GM23248 (cell line): ENCODE data around the gene SAMD8. TPM values are rescaled to one million over a fixed set of nuclear protein-coding genes. Genes with fewer than 3 reads are reported as not detected.
"Not testable (repeated sequence)": the region's sequence is repeated elsewhere in the genome, so short reads cannot be mapped to it uniquely, and the experiment has no call there.

Source experiments
- DNase-seq: peaks from one replicate; pipeline ENCODE4 v3.0.0-alpha.2; 2015
- H2AFZ ChIP-seq: fragments of 200-600 bp; sonication (generic); 2 replicates; pipeline ENCODE4 v1.6.1; 2016; ENCODE audit warnings: antibody characterized with exemption
- H3F3A ChIP-seq: fragments of 200-600 bp; sonication (generic); 2 replicates; pipeline ENCODE4 v1.6.1; 2016; ENCODE audit warnings: mild to moderate bottlenecking, antibody characterized with exemption, mixed run types; ENCODE audit not compliant: insufficient read depth
- H3K27ac ChIP-seq: fragments of 200-600 bp; sonication (generic); 2 replicates; pipeline ENCODE4 v1.5.1; 2016; ENCODE audit warnings: mild to moderate bottlenecking
- H3K27me3 ChIP-seq: fragments of 200-600 bp; sonication (generic); replicated peaks from 2 replicates; pipeline ENCODE4 v1.6.1; 2016; ENCODE audit warnings: mild to moderate bottlenecking; ENCODE audit not compliant: insufficient read depth
- H3K36me3 ChIP-seq: fragments of 200-600 bp; sonication (generic); 2 replicates; pipeline ENCODE4 v1.6.1; 2016; ENCODE audit warnings: low read depth, mild to moderate bottlenecking
- H3K4me1 ChIP-seq: fragments of 200-600 bp; sonication (generic); 2 replicates; pipeline ENCODE4 v1.6.1; 2016; ENCODE audit warnings: mild to moderate bottlenecking; ENCODE audit not compliant: insufficient read depth
- H3K4me2 ChIP-seq: fragments of 200-600 bp; sonication (generic); one replicate; pipeline ENCODE4 v1.6.1; 2016; ENCODE audit warnings: mild to moderate bottlenecking; ENCODE audit not compliant: unreplicated experiment
- H3K4me3 ChIP-seq: fragments of 200-600 bp; sonication (generic); 2 replicates; pipeline ENCODE4 v1.5.1; 2016; ENCODE audit warnings: mild to moderate bottlenecking
- H3K79me2 ChIP-seq: fragments of 200-600 bp; sonication (generic); 2 replicates; pipeline ENCODE4 v1.6.1; 2016; ENCODE audit warnings: mild to moderate bottlenecking; ENCODE audit not compliant: insufficient read depth
- H3K9ac ChIP-seq: fragments of 200-600 bp; sonication (generic); 2 replicates; pipeline ENCODE4 v1.6.1; 2016; ENCODE audit warnings: mild to moderate bottlenecking
- H3K9me2 ChIP-seq: fragments of 200-600 bp; sonication (generic); 2 replicates; pipeline ENCODE4 v1.6.1; 2016; ENCODE audit warnings: mixed run types, mild to moderate bottlenecking, moderate library complexity; ENCODE audit not compliant: insufficient read depth
- H3K9me3 ChIP-seq: fragments of 200-600 bp; sonication (generic); one replicate; pipeline ENCODE4 v1.6.1; 2017; ENCODE audit warnings: low read depth
- H4K20me1 ChIP-seq: fragments of 200-600 bp; sonication (generic); 2 replicates; pipeline ENCODE4 v1.6.0; 2016; ENCODE audit not compliant: insufficient read depth
- EZH2 ChIP-seq: fragments of 200-600 bp; sonication (generic); IDR thresholded peaks from 2 replicates; pipeline ENCODE4 v1.6.1; 2018; ENCODE audit warnings: antibody characterized with exemption, mild to moderate bottlenecking; ENCODE audit not compliant: insufficient read depth, poor library complexity, severe bottlenecking
- EZH2phosphoT487 ChIP-seq: fragments of 200-600 bp; sonication (generic); IDR thresholded peaks from 2 replicates; pipeline ENCODE4 v1.6.1; 2018; ENCODE audit warnings: antibody characterized with exemption, moderate library complexity, mild to moderate bottlenecking, low read depth; ENCODE audit not compliant: insufficient read depth
- WGBS, 2 experiments: methylation state at CpG; one replicate each; pipeline ENCODE4 v1.1.6; 2015 to 2017; ENCODE audit warnings: low lambda C conversion rate in 2 of 2, low coverage in 1 of 2; ENCODE audit errors: missing lambda C conversion rate in 2 of 2; 5-methylcytosine and 5-hydroxymethylcytosine counted together
- in situ Hi-C: fragments of 300-500 bp; cut with MboI; formaldehyde crosslinking; loops from 2 replicates; pipeline ENCODE4 v1.15.0; 2020
- polyA plus RNA-seq: library from polyadenylated mRNA; unstranded; fragments of >200 nt; fragmentation: Nextera tagmentation; extraction: Ambion mirVana; gene quantifications from 2 replicates; pipeline ENCODE4 v1.2.1, GENCODE V29; 2016
- total RNA-seq: library from RNA; depleted of rRNA; stranded (reverse); fragments of >200 nt; shearing (Covaris generic); gene quantifications from 2 replicates; pipeline ENCODE4 v1.2.3, GENCODE V29; 2014

SAMD8 gene
- total and polyA plus RNA-seq, 2 experiments from 2014 or later, result 16.9 to 30.5 TPM

DNA sequence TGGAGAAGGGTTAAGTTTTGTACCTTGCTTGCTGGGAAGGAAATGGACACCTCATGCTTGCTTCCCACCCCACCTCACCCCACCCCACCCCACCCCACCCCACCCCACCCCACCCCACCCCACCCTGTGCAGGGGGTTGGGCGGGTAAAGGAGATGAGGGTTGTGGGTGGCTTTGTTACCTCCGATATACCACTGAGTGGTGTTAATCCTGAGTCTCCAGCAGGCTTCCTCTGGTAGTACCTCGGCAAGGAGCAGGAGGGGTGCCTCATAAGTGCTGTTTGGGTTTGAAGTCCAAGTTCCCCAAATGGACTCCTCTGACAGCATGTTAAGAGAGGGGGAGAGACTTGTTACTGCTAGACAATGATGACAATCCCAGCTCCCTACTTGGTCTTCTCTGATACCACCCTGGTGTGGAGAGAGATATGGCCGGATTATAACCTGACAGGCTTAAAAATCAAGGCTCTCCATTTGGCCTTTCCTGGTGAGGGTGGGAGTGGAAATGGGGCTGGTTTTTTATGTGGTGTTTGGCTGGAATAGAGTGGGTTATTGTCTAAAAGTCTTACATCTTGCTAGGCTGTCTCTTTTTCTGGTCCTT is 11.7 kb downstream of the SAMD8 start:
- Histone ChIP-seq H3F3A (peaks cover 15% of the 10 kb centered on the region), H3K9me2 (no peaks in the 10 kb centered on the region), H3K4me1 (peaks cover 7% of the 10 kb centered on the region; the same call in 1 of the 2 replicates), H3K27ac (no peak overlapping the region), H4K20me1 (peaks cover 8% of the 10 kb centered on the region; the same call in 1 of the 2 replicates), H3K79me2 (peaks cover 99% of the 10 kb centered on the region), H3K4me3 (no peak overlapping the region), H3K9ac (no peak overlapping the region), H2AFZ (no peak overlapping the region), H3K27me3 (no peaks in the 10 kb centered on the region), H3K9me3 (no peaks in the 10 kb centered on the region), H3K4me2 (no peak overlapping the region), H3K36me3 (peaks cover 5% of the 10 kb centered on the region; the same call in 1 of the 2 replicates)
- 89 to 94% methylated on average over 4 of the region's 4 CpGs for WGBS, 2 experiments
- no peak for DNase-seq
- in situ Hi-C loops, result no loop called here
- TF ChIP-seq EZH2phosphoT487 (no peak), EZH2 (no peak)

DNA sequence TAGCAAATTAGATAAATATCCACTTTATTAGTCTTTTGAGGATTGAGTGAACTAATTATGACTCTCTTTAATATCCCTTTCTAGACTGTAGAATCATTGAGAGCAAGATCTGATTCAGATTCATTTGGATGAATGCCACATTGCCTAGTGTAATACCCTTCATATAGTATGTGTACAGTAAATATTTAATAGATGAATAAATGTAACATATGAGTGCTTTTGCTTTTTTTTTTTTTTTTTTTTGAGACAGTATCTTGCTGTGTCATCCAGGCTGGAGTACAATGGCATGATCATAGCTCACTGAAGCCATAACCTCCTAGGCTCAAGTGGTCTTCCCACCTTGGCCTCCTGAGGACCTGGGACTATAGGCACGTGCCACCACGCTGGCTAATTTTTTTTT is 14.8 kb downstream of the SAMD8 start:
- Histone ChIP-seq H3K9me2 (no peaks in the 10 kb centered on the region), H3K4me2 (no peak overlapping the region), H3K9ac (no peak overlapping the region), H3K27me3 (no peaks in the 10 kb centered on the region), H3K4me1 (no peaks in the 10 kb centered on the region), H3K9me3 (no peaks in the 10 kb centered on the region), H2AFZ (no peak overlapping the region), H3K36me3 (peaks cover 5% of the 10 kb centered on the region; the same call in 1 of the 2 replicates), H3K27ac (no peak overlapping the region), H3K4me3 (no peak overlapping the region), H3F3A (no peaks in the 10 kb centered on the region), H3K79me2 (peaks cover 99% of the 10 kb centered on the region), H4K20me1 (peaks cover 2% of the 10 kb centered on the region; the same call in 1 of the 2 replicates)
- in situ Hi-C loops, result no loop called here
- peak; percentile 24 for DNase-seq
- no peak for TF ChIP-seq EZH2phosphoT487
- TF ChIP-seq EZH2, result no peak
- 97 to 98% methylated on average over 2 of the region's 2 CpGs for WGBS, 2 experiments

DNA sequence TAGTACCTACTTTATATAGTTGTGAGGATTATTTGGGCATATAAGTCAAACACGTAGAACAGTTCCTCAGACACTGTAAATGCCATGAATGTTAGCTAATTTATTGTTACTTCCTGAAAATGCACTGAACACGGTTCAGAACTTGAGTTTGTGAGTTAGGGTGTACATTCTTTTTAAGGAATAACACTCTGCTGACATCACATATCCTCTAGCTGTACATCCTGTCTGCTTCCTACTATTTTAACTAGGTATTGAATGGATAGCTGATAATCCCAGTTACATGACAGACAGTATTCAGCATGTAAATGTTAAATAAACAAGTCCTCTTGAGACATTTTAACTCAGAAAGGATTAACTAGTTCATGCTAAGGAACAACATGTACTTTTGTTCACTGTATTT is 16.0 kb downstream of the SAMD8 start:
- no peak overlapping the region for H2AFZ ChIP-seq
- no peaks in the 10 kb centered on the region for H3K4me1 ChIP-seq
- H3F3A ChIP-seq, result no peaks in the 10 kb centered on the region
- no peak overlapping the region for H3K4me3 ChIP-seq
- H3K4me2 ChIP-seq, result no peak overlapping the region
- WGBS, 2 experiments, result 39 to 44% methylated on average over 2 of the region's 2 CpGs
- no peaks in the 10 kb centered on the region for H3K9me2 ChIP-seq
- peaks cover 97% of the 10 kb centered on the region for H3K79me2 ChIP-seq
- no peak overlapping the region for H3K9ac ChIP-seq
- H3K27me3 ChIP-seq, result no peaks in the 10 kb centered on the region
- H3K9me3 ChIP-seq, result no peaks in the 10 kb centered on the region
- no peaks in the 10 kb centered on the region for H4K20me1 ChIP-seq
- in situ Hi-C loops, result no loop called here
- H3K27ac ChIP-seq, result no peak overlapping the region
- TF ChIP-seq EZH2phosphoT487 (no peak), EZH2 (no peak)
- no peak for DNase-seq
- peaks cover 5% of the 10 kb centered on the region; the same call in 1 of the 2 replicates for H3K36me3 ChIP-seq

DNA sequence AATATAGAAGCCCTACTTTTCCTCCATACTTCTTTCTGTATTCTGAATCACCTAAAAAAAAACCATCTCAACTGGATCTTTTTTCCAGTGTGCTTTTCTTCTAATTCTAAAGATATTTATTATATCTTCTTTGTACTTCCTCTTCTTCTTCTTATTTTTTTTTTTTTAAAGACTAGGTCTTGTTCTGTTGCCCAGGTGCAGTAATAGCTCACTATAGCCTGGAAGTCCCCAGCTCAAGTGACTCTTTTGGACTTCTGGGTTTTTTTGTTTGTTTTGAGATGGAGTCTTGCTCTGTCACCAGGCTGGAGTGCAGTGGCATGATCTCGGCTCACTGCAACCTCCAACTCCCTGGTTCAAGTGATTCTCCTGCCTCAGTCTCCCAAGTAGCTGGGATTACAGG is 17.5 kb downstream of the SAMD8 start:
- DNase-seq, H3K9me3 ChIP-seq, H3K36me3 ChIP-seq, H3K4me2 ChIP-seq, H3K4me1 ChIP-seq, in situ Hi-C loops, H2AFZ ChIP-seq, H3K27ac ChIP-seq, H3K9ac ChIP-seq, H3K9me2 ChIP-seq, H3F3A ChIP-seq, H4K20me1 ChIP-seq, H3K27me3 ChIP-seq, H3K4me3 ChIP-seq: not testable (repeated sequence)
- WGBS, 2 experiments, result 90 to 100% methylated on average over 1 of the region's 1 CpG
- H3K79me2 ChIP-seq, result peaks cover 98% of the 10 kb centered on the region

DNA sequence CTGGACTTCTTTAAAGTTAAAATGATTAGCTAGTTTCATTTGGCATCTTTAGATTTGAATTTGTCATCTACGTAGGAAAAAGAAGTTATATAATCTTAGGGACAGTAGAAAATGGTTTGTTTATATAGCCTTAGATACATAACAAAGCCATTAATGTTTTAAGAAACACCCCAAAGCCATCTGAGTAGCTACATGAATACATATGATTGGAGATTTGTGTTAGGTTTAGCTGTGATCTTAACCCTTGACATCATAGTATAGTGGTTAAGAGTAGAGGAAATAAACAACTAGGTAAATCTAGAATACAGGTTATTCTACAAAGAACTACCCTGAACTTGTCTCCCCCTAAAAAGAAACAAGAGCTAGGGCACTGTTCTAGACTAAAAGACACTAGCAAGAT is 18.1 kb downstream of the SAMD8 start:
- in situ Hi-C loops, result no loop called here
- Histone ChIP-seq H3K27me3 (no peaks in the 10 kb centered on the region), H3K79me2 (peaks cover 98% of the 10 kb centered on the region)

DNA sequence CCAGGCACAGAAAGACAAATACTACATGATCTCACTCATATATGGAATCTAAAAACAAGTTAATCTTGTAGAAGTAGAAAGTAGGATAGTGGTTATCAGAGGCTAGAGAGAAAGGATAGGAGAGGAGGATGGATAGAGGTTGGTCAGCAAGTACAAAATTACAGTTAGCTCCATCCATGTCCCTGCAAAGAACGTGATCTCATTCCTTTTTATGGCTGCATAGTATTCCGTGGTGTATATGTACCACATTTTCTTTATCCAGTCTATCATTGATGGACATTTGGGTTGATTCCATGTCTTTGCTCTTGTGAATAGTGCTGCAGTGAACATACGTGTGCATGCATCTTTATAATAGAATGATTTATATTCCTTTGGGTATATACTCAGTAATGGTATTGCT is 22.2 kb downstream of the SAMD8 start:
- peaks cover 92% of the 10 kb centered on the region for H3K79me2 ChIP-seq

More for the DNA sequence above, 18.1 kb downstream of the SAMD8 start:
- H4K20me1 ChIP-seq, result no peaks in the 10 kb centered on the region
- no peak overlapping the region for H3K27ac ChIP-seq
- H3F3A ChIP-seq, result no peaks in the 10 kb centered on the region
- no peak overlapping the region for H3K4me2 ChIP-seq
- H3K9me3 ChIP-seq, result no peaks in the 10 kb centered on the region
- peaks cover 5% of the 10 kb centered on the region; the same call in 1 of the 2 replicates for H3K36me3 ChIP-seq
- WGBS, 2 experiments, result 25 to 41% methylated on average over 1 of the region's 1 CpG
- H3K4me3 ChIP-seq, result no peak overlapping the region
- H2AFZ ChIP-seq, result no peak overlapping the region
- H3K9me2 ChIP-seq, result no peaks in the 10 kb centered on the region
- H3K9ac ChIP-seq, result no peak overlapping the region
- DNase-seq, result no peak
- TF ChIP-seq EZH2, result no peak
- no peak for TF ChIP-seq EZH2phosphoT487
- H3K4me1 ChIP-seq, result no peaks in the 10 kb centered on the region

More for the DNA sequence above, 22.2 kb downstream of the SAMD8 start:
- H2AFZ ChIP-seq, H3K9ac ChIP-seq, H3K9me2 ChIP-seq, H3K36me3 ChIP-seq, H4K20me1 ChIP-seq, in situ Hi-C loops, H3K27me3 ChIP-seq, DNase-seq, H3K4me2 ChIP-seq, H3K4me3 ChIP-seq, H3K27ac ChIP-seq, H3K9me3 ChIP-seq: not testable (repeated sequence)
- WGBS, 2 experiments, result 96 to 97% methylated on average over 3 of the region's 3 CpGs
- H3F3A ChIP-seq, result peaks cover 29% of the 10 kb centered on the region
- H3K4me1 ChIP-seq, result peaks cover 29% of the 10 kb centered on the region
